ENCODE results near the gene SLC39A12.

DNA sequence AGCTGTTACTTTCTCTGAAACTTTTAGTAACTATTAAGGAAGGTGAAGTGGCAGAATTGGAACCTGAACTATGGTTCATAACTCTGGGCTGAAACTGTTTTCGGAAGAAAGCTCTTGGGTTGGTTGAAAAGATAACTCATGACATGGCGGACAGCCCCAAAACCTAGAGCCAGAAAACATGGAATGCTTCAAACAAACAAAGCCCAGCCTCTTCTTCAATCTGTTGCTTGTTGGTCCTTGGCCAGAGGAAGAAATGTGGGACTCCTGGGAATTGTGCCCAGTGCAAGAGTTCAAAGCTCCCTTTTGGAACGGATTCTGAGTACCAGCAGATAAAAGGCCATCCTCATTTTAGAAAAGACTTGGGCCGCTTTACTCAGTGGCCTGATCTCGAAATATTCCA lies 135.6 kb downstream of the SLC39A12 start:
- TF ChIP-seq POLR2A (IDR thresholded peaks at IDR 0.05): no peak
- TF ChIP-seq, protein P1, sequence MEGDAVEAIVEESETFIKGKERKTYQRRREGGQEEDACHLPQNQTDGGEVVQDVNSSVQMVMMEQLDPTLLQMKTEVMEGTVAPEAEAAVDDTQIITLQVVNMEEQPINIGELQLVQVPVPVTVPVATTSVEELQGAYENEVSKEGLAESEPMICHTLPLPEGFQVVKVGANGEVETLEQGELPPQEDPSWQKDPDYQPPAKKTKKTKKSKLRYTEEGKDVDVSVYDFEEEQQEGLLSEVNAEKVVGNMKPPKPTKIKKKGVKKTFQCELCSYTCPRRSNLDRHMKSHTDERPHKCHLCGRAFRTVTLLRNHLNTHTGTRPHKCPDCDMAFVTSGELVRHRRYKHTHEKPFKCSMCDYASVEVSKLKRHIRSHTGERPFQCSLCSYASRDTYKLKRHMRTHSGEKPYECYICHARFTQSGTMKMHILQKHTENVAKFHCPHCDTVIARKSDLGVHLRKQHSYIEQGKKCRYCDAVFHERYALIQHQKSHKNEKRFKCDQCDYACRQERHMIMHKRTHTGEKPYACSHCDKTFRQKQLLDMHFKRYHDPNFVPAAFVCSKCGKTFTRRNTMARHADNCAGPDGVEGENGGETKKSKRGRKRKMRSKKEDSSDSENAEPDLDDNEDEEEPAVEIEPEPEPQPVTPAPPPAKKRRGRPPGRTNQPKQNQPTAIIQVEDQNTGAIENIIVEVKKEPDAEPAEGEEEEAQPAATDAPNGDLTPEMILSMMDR (IDR thresholded peaks at IDR 0.05): no peak

Measured in esophagus squamous epithelium (tissue), 4 donors.